ENCODE data around the gene SEPTIN1.
"Not testable (repeated sequence)": the region's sequence is repeated elsewhere in the genome, so short reads cannot be mapped to it uniquely, and the experiment has no call there.

The SEPTIN1 gene

DNA sequence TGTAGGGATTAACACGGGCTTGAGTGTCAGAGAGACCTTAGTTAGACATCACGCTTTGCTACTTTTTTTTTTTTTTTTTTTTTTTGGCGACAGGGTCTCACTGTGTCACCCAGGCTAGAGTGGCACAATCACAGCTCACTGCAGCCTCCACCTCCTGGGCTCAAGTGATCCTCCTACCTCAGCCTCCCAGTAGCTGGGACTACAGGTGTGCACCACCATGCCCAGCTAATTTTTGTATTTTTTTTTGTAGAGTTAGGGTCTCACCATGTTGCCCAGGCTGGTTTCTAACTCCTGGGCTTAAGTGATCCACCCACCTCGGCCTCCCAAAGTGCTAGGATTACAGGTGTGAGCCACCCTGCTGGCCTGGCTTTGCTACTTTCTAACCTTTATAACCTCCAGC is 14.3 kb upstream of the SEPTIN1 start:
- in situ Hi-C loops (cut with MboI; ENCODE audit: low sequenced_read_pairs): loop anchor here (25.0 kb wide), 2 partner anchors 309 to 516 kb away; partner anchors contain the start of genes FBXL19, PPP4C, TBX6 and YPEL3
- Histone ChIP-seq H3K36me3 (replicated peaks) (peaks cover 18% of the 10 kb centered on the region), H3K4me1 (peaks cover 21% of the 10 kb centered on the region), H3K4me3 (peak overlapping the region; percentile 88)
- H3K27me3 ChIP-seq (ENCODE audit: low read depth); DNase-seq (ENCODE audit: low spot score in 2 of 2); H3K9me3 ChIP-seq: not testable (repeated sequence)

DNA sequence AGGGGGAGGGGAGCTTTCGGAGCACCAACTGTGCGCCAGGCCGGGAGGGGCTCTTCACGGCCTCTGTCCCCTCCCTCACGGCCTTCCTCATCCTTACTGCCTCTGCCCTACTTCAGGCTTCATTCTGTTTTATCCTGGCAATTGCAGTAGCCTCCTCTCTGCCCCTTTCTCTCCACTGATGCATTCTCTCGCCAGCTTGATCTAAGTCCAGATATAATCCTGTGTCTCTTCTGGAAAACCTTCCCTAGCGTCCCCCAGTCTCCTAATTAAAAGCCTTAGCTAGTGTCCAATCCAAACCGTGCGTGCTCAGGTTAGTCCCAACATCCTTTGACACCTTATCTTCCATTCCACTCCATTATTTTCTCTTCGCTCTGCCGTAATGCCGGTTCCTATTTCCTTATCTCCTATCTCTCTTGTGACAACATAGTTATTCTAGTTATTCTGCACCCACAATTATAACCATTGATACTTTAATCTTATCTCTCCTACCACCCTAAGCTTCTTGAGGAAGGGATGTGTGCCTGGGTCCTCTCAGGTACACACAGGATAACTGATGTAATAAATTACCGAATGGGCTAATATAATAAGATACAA is 13.7 kb upstream of the SEPTIN1 start:
- Histone ChIP-seq H3K4me1 (peaks cover 21% of the 10 kb centered on the region), H3K36me3 (replicated peaks) (peaks cover 18% of the 10 kb centered on the region), H3K27me3 (ENCODE audit: low read depth) (no peaks in the 10 kb centered on the region), H3K9me3 (no peaks in the 10 kb centered on the region), H3K4me3 (peak overlapping the region; percentile 88)
- no peak for DNase-seq (ENCODE audit: low spot score in 2 of 2)
- in situ Hi-C loops (cut with MboI; ENCODE audit: low sequenced_read_pairs): loop anchor here (25.0 kb wide), 2 partner anchors 309 to 516 kb away; partner anchors contain the start of genes FBXL19, PPP4C, TBX6 and YPEL3

DNA sequence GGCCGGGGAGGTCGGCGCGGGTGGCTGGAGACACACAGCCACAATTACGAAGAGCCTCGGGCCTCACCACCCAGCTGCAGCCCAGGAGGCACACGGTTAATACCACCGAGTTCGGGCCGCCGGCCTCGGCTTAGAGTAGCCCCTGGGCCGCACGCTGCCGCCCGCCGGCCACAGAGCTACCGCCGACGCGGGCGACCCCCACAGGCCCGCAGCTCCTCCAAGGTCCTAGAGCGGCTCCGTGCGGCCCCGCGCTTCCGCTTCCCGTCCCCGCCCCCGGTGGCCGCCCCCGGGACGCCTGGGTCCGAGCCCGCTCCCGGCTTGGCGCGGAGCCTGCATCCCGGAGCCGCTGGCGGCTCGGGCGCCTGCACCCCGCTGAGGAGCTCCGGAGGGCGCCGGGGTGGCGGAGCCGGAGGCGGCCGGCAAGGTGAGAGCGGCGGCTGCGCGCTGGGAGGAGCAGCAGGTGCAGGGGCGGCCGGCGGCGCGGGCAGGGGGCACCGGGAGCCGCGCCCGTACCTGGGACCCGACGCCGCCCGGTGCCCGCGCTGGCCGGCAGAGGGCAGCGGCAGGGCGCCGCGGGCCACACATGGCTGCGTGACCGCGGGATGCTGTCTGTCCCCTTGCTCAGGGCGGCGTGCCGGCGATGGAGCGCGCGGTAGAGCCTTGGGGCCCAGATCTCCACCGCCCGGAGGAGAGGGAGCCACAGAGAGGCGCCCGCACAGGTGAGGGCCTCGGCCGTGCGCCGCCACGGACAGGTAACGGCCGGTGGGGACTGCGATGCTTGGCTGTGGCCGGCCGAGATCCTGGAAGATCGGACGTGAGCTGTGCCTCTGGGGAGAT is 13.0 kb upstream of the SEPTIN1 start, which contains the start of gene ZNF48:
Gene ZNF48 (plus strand): TSS at position 266 of the 837 bp plus-strand sequence. CDS start 375 bp downstream, at position 641.
- peaks cover 16% of the 10 kb centered on the region for H3K4me1 ChIP-seq
- no peaks in the 10 kb centered on the region for H3K9me3 ChIP-seq
- peak within 1 kb of the TSS; percentile 88 for H3K4me3 ChIP-seq
- in situ Hi-C loops (cut with MboI; ENCODE audit: low sequenced_read_pairs): loop anchor here (25.0 kb wide), 2 partner anchors 308 to 517 kb away; partner anchors contain the start of genes FBXL19, PPP4C, TBX6 and YPEL3
- no peaks in the 10 kb centered on the region for H3K27me3 ChIP-seq (ENCODE audit: low read depth)
- peaks cover 18% of the 10 kb centered on the region for H3K36me3 ChIP-seq (replicated peaks)
- peak; percentile 82 to 89 for DNase-seq (ENCODE audit: low spot score in 2 of 2)

DNA sequence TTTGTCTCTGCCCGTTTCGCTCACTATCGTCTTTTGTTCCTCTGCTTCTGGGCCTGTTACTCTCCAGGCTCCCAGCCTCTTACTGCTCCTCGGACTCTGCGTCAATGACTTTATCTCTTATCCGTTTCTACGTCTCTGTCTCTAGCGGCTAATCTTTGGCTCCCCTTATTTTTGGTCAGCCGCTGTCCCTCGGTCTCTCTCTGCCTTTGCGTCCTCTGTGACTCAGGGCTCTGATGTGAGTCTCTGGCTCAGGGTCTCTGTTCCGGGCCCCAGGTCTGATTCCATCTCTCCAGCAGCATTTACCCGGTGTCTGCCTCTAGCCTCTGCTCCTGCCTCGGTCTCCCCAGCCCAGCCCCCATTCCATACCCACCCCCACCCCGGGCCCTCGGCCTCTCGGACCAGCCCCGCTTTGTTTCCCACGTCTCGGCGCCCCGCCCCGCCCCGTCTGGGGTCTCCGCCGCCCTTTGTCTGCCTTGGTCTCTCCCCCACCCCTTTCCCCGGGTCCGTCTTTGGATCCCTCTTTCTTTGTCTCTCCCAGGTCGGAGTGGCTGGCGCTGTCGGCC is 12.3 kb upstream of the SEPTIN1 start:
- no peaks in the 10 kb centered on the region for H3K9me3 ChIP-seq
- no peaks in the 10 kb centered on the region for H3K27me3 ChIP-seq (ENCODE audit: low read depth)
- peaks cover 18% of the 10 kb centered on the region for H3K36me3 ChIP-seq (replicated peaks)
- peaks cover 10% of the 10 kb centered on the region for H3K4me1 ChIP-seq
- in situ Hi-C loops (cut with MboI; ENCODE audit: low sequenced_read_pairs): loop anchor here (25.0 kb wide), 2 partner anchors 307 to 518 kb away; partner anchors contain the start of genes FBXL19, PPP4C, TBX6 and YPEL3
- peak overlapping the region; percentile 88 for H3K4me3 ChIP-seq
- DNase-seq (ENCODE audit: low spot score in 2 of 2): no peak

DNA sequence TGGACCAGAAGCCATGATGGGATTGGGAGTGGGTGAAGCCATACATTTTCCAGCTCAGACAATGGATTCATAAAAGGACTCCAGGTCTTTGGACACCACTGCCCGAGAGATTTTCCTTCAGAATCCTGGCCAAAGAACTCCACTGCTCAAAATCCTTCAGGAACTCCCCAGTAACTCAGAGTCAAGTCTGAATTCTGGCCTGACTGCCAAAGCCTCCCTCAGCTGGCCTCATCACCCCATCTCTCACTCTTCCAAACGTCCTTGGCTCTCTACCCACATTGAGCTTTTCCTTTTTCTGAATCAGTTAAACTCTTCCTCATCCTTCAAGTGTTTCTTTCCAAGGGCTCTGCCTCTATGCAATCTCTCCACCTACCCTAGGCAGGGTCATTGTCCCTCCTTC is 1.2 kb upstream of the SEPTIN1 start:
- Histone ChIP-seq H3K27me3 (ENCODE audit: low read depth) (no peaks in the 10 kb centered on the region), H3K4me3 (no peak overlapping the region), H3K9me3 (no peaks in the 10 kb centered on the region), H3K4me1 (peaks cover 3% of the 10 kb centered on the region; the same call in 1 of the 2 replicates), H3K36me3 (replicated peaks) (no peaks in the 10 kb centered on the region)
- in situ Hi-C loops (cut with MboI; ENCODE audit: low sequenced_read_pairs): loop anchor here (25.0 kb wide), 2 partner anchors 296 to 529 kb away; partner anchors contain the start of genes FBXL19, PPP4C, TBX6 and YPEL3
- DNase-seq (ENCODE audit: low spot score in 2 of 2): no peak

DNA sequence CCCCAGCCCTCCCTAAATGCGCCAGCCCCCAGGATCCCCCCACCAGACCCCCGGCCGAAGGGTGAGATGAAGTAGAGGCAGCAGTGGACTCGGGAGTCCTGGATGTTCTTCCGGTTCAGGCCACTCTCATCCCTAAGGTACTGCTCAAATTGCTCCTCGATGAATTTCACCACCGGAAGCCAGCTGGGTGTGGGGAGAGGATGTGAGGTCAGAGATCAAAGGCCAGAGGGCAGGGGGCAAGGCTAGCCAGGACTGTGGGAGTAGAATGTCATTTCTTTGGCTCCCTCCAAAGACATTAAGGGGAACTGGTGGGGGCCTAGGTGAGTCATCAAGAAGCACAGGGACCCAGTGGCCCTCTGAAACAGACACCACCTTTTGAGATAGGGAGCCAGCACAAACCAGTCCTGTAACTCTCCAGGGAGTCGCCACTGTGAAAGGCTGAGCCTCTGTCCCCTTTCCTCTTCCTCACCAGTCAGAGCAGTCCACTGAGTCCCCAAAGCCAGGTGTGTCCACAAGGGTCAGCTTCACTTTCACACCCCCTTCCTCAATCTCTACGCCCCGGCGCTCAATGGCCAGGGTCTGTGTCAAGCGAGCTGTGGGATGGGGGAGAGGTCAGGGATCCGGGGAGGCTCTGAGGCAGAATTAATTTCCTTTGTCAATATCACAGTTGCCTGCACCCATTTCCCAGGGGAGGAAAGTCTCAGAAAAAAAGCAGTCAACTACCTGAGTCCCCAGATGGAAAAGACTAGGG is 895 bp downstream of the SEPTIN1 start:
- Histone ChIP-seq H3K27me3 (ENCODE audit: low read depth) (no peaks in the 10 kb centered on the region), H3K36me3 (replicated peaks) (no peaks in the 10 kb centered on the region), H3K4me1 (peaks cover 10% of the 10 kb centered on the region), H3K9me3 (no peaks in the 10 kb centered on the region), H3K4me3 (no peak overlapping the region)
- in situ Hi-C loops (cut with MboI; ENCODE audit: low sequenced_read_pairs): loop anchor here (25.0 kb wide), 2 partner anchors 294 to 531 kb away; partner anchors contain the start of genes FBXL19, PPP4C, TBX6 and YPEL3
- no peak for DNase-seq (ENCODE audit: low spot score in 2 of 2)

DNA sequence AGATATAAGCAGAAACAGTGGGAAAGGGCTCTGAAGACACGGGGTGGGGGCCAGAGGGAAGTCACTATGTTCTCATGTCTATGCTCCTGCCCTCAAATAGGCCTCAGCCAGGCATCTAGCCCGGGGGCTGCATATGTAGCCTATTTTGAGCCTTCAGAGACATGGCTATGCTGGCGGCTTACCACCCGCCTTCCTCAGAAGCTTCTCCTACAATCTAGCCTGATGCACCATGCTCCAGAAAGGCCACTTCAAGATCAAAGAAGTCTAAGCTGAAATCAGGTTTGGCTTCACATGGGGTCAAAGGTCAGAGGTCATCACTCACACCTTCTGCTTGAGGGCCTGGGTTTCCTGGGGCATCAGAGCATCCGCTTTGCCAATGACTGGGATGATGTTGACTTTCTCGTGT is 1.6 kb downstream of the SEPTIN1 start:
- no peaks in the 10 kb centered on the region for H3K36me3 ChIP-seq (replicated peaks)

DNA sequence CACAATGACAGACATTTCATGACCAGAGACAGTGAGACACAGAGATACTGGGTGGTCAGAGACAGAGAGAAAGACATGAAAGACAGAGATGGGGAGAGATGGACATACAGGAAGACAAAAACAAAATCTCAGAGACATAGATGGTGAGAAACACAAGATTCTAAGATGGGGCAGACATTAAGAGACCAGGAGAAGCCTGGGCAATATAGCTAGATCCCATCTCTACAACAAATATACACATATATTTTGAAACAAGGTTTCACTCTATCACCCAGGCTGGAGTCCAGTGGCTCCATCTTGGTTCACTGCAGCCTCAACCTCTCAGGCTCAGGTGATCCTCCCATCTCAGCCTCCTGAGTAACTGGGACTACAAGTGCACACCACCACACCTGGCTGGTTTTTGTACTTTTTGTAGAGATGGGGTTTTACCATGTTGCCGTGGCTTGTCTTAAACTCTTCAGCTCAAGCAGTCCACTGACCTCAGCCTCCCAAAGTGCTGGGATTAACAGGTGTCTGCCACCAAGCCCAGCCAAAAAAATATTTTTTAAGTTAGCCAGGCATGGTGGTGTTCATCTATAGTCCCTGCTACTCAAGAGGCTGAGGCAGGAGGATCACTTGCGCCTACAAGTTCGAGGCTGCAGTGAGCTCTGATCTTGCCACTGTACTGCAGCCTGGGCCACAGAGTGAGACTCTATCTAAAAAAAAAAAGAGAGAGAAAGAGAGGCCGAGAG is 2.1 kb downstream of the SEPTIN1 start:
- Histone ChIP-seq H3K27me3 (ENCODE audit: low read depth) (no peaks in the 10 kb centered on the region), H3K9me3 (no peaks in the 10 kb centered on the region), H3K36me3 (replicated peaks) (no peaks in the 10 kb centered on the region), H3K4me3 (no peak overlapping the region), H3K4me1 (peaks cover 10% of the 10 kb centered on the region)
- DNase-seq (ENCODE audit: low spot score in 2 of 2): no peak
- in situ Hi-C loops (cut with MboI; ENCODE audit: low sequenced_read_pairs): loop anchor here (25.0 kb wide), 2 partner anchors 293 to 532 kb away; partner anchors contain the start of genes FBXL19, PPP4C, TBX6 and YPEL3

More for the DNA sequence above, 1.6 kb downstream of the SEPTIN1 start:
- peaks cover 10% of the 10 kb centered on the region for H3K4me1 ChIP-seq
- no peaks in the 10 kb centered on the region for H3K9me3 ChIP-seq
- in situ Hi-C loops (cut with MboI; ENCODE audit: low sequenced_read_pairs): loop anchor here (25.0 kb wide), 2 partner anchors 294 to 531 kb away; partner anchors contain the start of genes FBXL19, PPP4C, TBX6 and YPEL3
- H3K27me3 ChIP-seq (ENCODE audit: low read depth): no peaks in the 10 kb centered on the region
- H3K4me3 ChIP-seq: no peak overlapping the region
- DNase-seq (ENCODE audit: low spot score in 2 of 2): no peak

DNA sequence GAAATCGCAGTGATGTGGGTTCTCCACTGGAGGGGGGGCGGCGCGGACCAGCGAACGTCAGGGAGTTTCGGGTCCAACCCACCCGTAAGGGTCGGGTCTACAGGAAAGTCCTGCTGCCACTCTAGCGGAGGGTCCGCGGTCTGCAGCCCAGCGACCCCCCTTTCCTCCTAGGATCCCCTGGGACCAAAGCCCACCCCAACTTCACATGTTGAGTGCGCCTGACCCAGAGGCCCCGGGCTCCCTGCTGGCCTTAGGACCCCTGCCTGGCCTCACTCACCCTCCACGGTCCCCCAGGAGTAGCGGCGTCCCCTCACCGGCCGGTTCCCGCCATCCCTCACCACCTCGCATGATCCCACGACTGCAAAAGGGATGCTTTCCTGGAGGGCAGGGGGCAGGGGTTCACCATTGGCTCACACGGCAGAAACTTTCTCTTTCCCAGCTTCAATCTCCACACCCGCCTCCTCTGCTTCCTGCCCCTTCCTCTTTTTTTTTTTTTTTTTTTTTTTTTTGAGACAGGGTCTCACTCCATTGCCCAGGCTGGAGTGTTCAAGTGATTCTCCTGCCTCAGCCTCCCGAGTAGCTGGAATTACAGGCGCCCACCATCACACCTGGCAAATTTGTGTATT is 3.1 kb downstream of the SEPTIN1 start:
- H3K27me3 ChIP-seq (ENCODE audit: low read depth): no peaks in the 10 kb centered on the region
- H3K9me3 ChIP-seq: no peaks in the 10 kb centered on the region
- peak overlapping the region; percentile 54 for H3K4me3 ChIP-seq
- DNase-seq (ENCODE audit: low spot score in 2 of 2): no peak
- H3K36me3 ChIP-seq (replicated peaks): no peaks in the 10 kb centered on the region
- H3K4me1 ChIP-seq: peaks cover 10% of the 10 kb centered on the region
- in situ Hi-C loops (cut with MboI; ENCODE audit: low sequenced_read_pairs): loop anchor here (25.0 kb wide), 2 partner anchors 292 to 533 kb away; partner anchors contain the start of genes FBXL19, PPP4C, TBX6 and YPEL3

DNA sequence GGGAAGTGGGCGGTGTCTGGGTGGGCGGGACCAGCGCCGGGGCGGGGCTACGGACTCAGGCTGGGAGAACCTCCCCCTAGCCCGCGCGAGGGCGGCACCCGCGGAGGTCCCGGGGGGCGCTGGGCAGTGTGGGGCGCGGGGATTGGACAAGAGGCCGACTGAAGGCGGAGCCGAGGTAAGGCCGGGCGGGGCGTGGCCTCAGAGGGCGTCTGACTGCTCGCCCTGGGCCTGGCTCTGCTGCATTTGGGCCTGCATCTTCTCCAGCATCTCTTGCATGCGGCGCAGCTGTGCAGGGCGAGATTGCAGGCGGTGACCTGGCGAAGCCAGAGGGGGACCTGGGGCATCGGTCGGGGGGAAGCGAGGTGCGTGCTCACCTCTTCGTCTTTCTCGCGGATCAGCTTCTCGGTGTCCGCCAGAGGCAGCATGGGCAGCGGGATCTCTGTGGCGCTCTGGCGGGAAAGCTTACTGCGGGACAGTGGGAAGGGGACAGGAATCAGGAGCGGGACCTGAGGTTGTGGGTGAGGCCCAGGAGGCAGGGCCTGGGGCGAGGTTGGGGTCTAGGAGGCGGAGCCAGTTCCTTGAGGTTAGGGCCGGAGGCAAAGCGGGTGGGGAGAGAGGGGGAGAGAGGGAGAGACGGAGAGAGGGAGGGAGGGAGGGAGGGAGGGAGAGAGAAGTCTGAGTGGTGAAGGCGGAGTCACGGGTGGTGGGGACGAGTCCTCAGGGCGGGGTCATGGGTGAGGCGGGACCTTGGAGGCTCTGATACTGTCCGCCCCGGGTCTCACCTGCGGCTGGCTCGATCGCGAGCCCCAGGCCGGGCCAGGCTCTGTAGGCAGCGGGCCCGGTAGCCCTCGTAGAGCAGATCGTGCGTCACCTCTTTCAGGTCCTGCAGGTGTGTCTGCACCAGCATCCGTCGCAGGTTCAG is 3.9 kb downstream of the SEPTIN1 start:
- H3K36me3 ChIP-seq (replicated peaks): no peaks in the 10 kb centered on the region
- DNase-seq (ENCODE audit: low spot score in 2 of 2): peak; percentile 94 to 99
- H3K27me3 ChIP-seq (ENCODE audit: low read depth): no peaks in the 10 kb centered on the region
- no peaks in the 10 kb centered on the region for H3K9me3 ChIP-seq
- peak overlapping the region; percentile 54 for H3K4me3 ChIP-seq
- H3K4me1 ChIP-seq: peaks cover 10% of the 10 kb centered on the region
- in situ Hi-C loops (cut with MboI; ENCODE audit: low sequenced_read_pairs): loop anchor here (25.0 kb wide), 2 partner anchors 291 to 534 kb away; partner anchors contain the start of genes FBXL19, PPP4C, TBX6 and YPEL3

DNA sequence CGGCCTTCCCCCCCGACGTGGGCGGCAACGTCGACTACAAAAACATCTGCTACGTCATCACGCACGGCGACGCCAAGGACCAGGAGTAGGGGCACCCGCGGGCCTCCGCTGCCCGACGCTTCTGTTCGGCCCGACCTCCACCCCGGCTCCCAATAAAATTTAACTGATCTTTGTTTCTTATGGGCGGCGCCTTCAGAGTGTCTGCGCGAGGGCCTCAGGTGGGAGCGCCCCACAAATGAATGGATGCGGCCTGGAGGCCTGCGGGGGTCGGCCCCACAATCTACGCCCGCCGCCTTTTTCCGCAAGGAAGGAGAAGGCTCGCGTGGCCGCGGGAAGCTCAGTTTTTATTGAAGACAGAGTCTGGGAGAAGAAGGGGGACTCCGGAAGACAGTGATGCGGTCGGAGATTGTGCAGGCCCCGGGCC is 4.5 kb downstream of the SEPTIN1 start:
- Histone ChIP-seq H3K9me3 (no peaks in the 10 kb centered on the region), H3K4me1 (peaks cover 10% of the 10 kb centered on the region), H3K36me3 (replicated peaks) (no peaks in the 10 kb centered on the region), H3K4me3 (peak overlapping the region; percentile 54), H3K27me3 (ENCODE audit: low read depth) (no peaks in the 10 kb centered on the region)
- in situ Hi-C loops (cut with MboI; ENCODE audit: low sequenced_read_pairs): loop anchor here (25.0 kb wide), 2 partner anchors 291 to 534 kb away; partner anchors contain the start of genes FBXL19, PPP4C, TBX6 and YPEL3
- DNase-seq (ENCODE audit: low spot score in 2 of 2): peak; percentile 90 to 96
